Ovary (tissue), 3 donors: Measurements from ENCODE around the gene CLEC4E.

Source experiments
- CTCF ChIP-seq, 3 donors: fragments of 450-650 bp in 2 of 3; fragments of 200-600 bp in 1 of 3; IDR thresholded peaks; one replicate each; pipeline versions ENCODE4 v1.5.1 to v1.8.0; 2016 to 2022; ENCODE audit warnings: antibody characterized with exemption in 3 of 3, mild to moderate bottlenecking in 1 of 3
- EP300 ChIP-seq: sonication (generic); formaldehyde crosslinking; IDR thresholded peaks from one replicate; pipeline ENCODE4 v1.6.1; 2017; ENCODE audit warnings: antibody characterized with exemption
- POLR2A ChIP-seq: fragments of 450-650 bp; IDR thresholded peaks from one replicate; pipeline ENCODE4 v1.6.1; 2017; ENCODE audit warnings: antibody characterized with exemption, mild to moderate bottlenecking, moderate library complexity
- donor health status: DM: no; HTN: no; CAD: no.

GRCh38 chr12:8559676-8560075, 19.0 kb upstream of the CLEC4E start:
- TF ChIP-seq EP300 (no peak), CTCF (IDR thresholded peaks at IDR 0.05) (no peak), POLR2A (no peak)
